Stomach (tissue), 9 donors: ENCODE results near the gene KRTAP5-3. TPM values are rescaled to one million over a fixed set of nuclear protein-coding genes. Genes with fewer than 3 reads are reported as not detected.
A peak's percentile ranks its signal among the peaks of the same experiment; 100 is the strongest.

Experiments used
- DNase-seq, 2 donors: peaks; one replicate each; pipeline versions ENCODE4 v3.0.0 to v3.0.0-alpha.2; 2013 to 2019
- H3K27ac ChIP-seq, 5 donors: fragments of 200-600 bp in 4 of 5; sonication (generic) in 4 of 5; one replicate each; pipeline ENCODE4 v1.5.1; 2013 to 2019; ENCODE audit warnings: mild to moderate bottlenecking in 1 of 5, moderate library complexity in 1 of 5
- H3K27me3 ChIP-seq, 3 donors: fragments of 200-600 bp; sonication (generic); one replicate each; pipeline ENCODE4 v1.5.1; 2017 to 2019; ENCODE audit warnings: mixed run types in 1 of 3
- H3K36me3 ChIP-seq, 4 donors: fragments of 200-600 bp; sonication (generic); 1 replicate in 3 of 4; 2 replicates in 1 of 4; pipeline ENCODE4 v1.5.1; 2016 to 2019
- H3K4me1 ChIP-seq, 4 donors: fragments of 200-600 bp; sonication (generic); one replicate each; pipeline ENCODE4 v1.5.1; 2016 to 2019
- H3K4me3 ChIP-seq, 4 donors: fragments of 200-600 bp; sonication (generic) in 3 of 4; one replicate each; pipeline ENCODE4 v1.5.1; 2016 to 2019; ENCODE audit warnings: mild to moderate bottlenecking in 1 of 4
- H3K9me3 ChIP-seq, 4 donors: fragments of 200-600 bp; sonication (generic); one replicate each; pipeline ENCODE4 v1.5.1; 2016 to 2019
- EP300 ChIP-seq: sonication (generic); formaldehyde crosslinking; IDR thresholded peaks from one replicate; pipeline ENCODE4 v1.6.1; 2017; ENCODE audit warnings: antibody characterized with exemption
- POLR2A ChIP-seq, 4 donors: fragments of 450-650 bp; IDR thresholded peaks; one replicate each; pipeline ENCODE4 v1.6.1; 2016; ENCODE audit warnings: antibody characterized with exemption in 4 of 4, control low read depth in 2 of 4, mild to moderate bottlenecking in 1 of 4, moderate library complexity in 1 of 4
- POLR2AphosphoS5 ChIP-seq, 3 donors: sonication (generic); formaldehyde crosslinking; IDR thresholded peaks; one replicate each; pipeline ENCODE4 v1.6.1; 2016; ENCODE audit warnings: antibody characterized with exemption in 3 of 3
- WGBS, 5 donors: extraction: QIAGEN DNeasy Blood & Tissue Kit in 3 of 5; methylation state at CpG; one replicate each; pipeline versions ENCODE4 v1.1.5 to v1.1.7; 2013 to 2018; 5-methylcytosine and 5-hydroxymethylcytosine counted together
- intact Hi-C: fragments of 100-400 bp; cut with DNase I; formaldehyde crosslinking; loops from one replicate; pipeline ENCODE4 v1.15.1; 2023; ENCODE audit warnings: low total_unique reads
- polyA plus RNA-seq, 3 donors: library from polyadenylated mRNA; stranded (reverse); fragments of 200-250 nt; gene quantifications; one replicate each; pipeline ENCODE4 v1.2.3, GENCODE V29; 2013
- total RNA-seq, 5 donors: library from RNA; depleted of rRNA; stranded (reverse); fragments of >200 nt; gene quantifications; one replicate each; pipeline versions ENCODE4 v1.1.0 to v1.2.3, GENCODE V29; 2014 to 2016
- TF ChIP-seq, protein P1 (sequence below), 7 experiments: fragments of 450-650 bp in 4 of 7; fragments of 200-600 bp in 3 of 7; sonication (generic) in 3 of 7; IDR thresholded peaks; one replicate each; pipeline ENCODE4 v1.5.1; 2016 to 2019; ENCODE audit warnings: antibody characterized with exemption in 7 of 7, control low read depth in 2 of 7, mild to moderate bottlenecking in 1 of 7
- donor health status: healthy with polysubstance abuse.
- donor health status: Bipolar disorder and iron deficiency.
- donor health status: healthy.

The KRTAP5-3 gene
- total and polyA plus RNA-seq, 8 donors: not detected

DNA sequence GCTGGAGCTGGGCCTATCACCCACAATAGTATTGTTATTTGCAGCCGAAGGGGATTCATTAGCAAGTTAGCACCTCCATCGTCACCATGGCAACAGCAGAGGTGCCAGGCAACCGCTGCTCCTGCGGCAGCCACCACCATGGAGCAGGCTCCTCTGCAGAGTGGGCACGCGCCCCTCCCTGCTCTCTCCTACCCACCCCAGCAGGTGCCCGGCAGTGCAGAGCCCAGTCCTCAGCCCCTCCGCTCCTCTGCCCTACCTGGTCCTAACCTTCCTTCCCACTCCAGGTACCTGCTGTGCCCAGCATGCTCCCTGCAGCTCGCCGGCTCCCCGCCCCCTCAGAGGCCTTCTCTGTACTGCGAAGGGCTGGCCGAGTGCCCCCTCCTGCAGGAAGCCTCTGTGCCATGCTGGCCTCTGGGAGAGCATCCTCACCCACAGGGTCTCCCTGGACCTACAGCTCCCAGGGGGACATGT lies 39.8 kb downstream of the KRTAP5-3 start:
- DNase-seq: peak in 1 of 2 donors; percentile 76
- Histone ChIP-seq H3K9me3 (no peaks in the 10 kb centered on the region), H3K36me3 (peaks cover 0 to 16% (median 11%) of the 10 kb centered on the region in 4 donors), H3K4me1 (peaks cover 36 to 77% (median 58%) of the 10 kb centered on the region in 4 donors), H3K27ac (peak overlapping the region in 2 of 5 donors; percentile 5 to 89), H3K27me3 (peaks cover 0 to 28% (median 11%) of the 10 kb centered on the region in 3 donors), H3K4me3 (no peak overlapping the region)
- 50 to 66% (median 57%) methylated on average over 8 to 13 of the region's 13 CpGs for WGBS, 5 donors
- intact Hi-C loops: no loop called here
- TF ChIP-seq, protein P1, sequence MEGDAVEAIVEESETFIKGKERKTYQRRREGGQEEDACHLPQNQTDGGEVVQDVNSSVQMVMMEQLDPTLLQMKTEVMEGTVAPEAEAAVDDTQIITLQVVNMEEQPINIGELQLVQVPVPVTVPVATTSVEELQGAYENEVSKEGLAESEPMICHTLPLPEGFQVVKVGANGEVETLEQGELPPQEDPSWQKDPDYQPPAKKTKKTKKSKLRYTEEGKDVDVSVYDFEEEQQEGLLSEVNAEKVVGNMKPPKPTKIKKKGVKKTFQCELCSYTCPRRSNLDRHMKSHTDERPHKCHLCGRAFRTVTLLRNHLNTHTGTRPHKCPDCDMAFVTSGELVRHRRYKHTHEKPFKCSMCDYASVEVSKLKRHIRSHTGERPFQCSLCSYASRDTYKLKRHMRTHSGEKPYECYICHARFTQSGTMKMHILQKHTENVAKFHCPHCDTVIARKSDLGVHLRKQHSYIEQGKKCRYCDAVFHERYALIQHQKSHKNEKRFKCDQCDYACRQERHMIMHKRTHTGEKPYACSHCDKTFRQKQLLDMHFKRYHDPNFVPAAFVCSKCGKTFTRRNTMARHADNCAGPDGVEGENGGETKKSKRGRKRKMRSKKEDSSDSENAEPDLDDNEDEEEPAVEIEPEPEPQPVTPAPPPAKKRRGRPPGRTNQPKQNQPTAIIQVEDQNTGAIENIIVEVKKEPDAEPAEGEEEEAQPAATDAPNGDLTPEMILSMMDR (IDR thresholded peaks at IDR 0.05): no peak
- TF ChIP-seq EP300 (no peak), POLR2AphosphoS5 (IDR thresholded peaks at IDR 0.05) (no peak), POLR2A (IDR thresholded peaks at IDR 0.05) (no peak)

DNA sequence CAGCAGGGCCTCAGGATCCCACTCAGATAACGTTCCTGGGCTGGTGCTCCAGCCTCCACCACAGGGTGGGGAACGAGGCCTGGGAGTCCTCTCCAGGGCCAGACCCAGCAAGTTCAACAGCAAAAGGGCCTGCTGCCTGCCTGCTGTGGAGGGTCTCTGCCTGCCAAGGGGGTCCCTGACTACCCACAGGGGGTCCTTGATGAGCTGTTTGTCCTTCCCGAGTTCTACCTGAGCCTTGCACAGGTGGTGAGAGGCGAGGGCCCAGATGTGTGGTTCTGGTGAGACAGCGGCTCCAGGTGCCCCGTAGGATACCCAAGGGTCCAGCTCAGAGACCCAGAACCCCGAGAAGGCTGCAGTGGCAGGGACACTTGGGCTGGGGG lies 40.6 kb downstream of the KRTAP5-3 start:
- peak overlapping the region in 1 of 5 donors; percentile 43 for H3K27ac ChIP-seq
- TF ChIP-seq POLR2A (IDR thresholded peaks at IDR 0.05) (no peak), EP300 (no peak), POLR2AphosphoS5 (IDR thresholded peaks at IDR 0.05) (no peak)
- TF ChIP-seq, protein P1 (IDR thresholded peaks at IDR 0.05): no peak
- H3K4me3 ChIP-seq: no peak overlapping the region
- intact Hi-C loops: no loop called here
- H3K4me1 ChIP-seq: peaks cover 33 to 69% (median 51%) of the 10 kb centered on the region in 4 donors
- peaks cover 3 to 24% (median 18%) of the 10 kb centered on the region in 4 donors for H3K36me3 ChIP-seq
- whole genome bisulfite sequencing, 5 donors: 60 to 84% (median 81%) methylated on average over 3 to 7 of the region's 7 CpGs
- no peaks in the 10 kb centered on the region for H3K9me3 ChIP-seq
- DNase-seq: peak in 1 of 2 donors; percentile 13
- peaks cover 0 to 21% (median 11%) of the 10 kb centered on the region in 3 donors for H3K27me3 ChIP-seq

DNA sequence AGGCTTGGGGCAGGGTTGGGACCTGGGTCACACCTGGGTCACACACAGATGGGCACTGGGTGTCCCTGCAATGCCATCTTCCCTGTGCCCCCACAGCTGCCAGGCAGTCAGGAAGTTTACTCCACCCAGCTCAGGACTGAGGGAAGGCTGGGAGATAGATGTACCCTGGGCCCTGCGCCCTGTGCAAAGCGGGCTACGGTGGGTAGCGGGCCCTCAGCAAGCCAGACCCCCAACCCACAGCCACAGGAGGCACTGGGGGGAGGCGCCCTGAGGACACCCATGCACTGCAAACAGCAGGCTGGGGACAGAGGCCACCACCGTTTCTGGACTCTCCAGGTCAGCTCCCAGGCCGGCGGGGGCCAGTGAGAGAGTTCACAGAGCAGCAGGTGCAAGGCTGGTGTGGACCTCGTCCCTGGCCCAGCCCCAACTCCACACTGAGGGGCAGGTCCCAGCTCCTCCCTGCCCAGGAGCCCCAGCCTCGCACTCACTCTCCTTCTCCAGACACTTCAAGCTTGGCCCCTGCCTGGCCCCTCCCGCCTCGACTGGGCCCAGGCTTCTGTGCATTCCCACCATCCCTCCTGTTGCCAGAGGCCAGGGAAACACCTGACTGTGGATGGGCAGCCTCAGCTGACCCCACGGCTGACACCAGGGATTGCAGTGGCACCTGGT lies 41.1 kb downstream of the KRTAP5-3 start:
- WGBS, 5 donors: 59 to 78% (median 75%) methylated on average over 10 to 13 of the region's 13 CpGs
- peak in 1 of 2 donors; percentile 15 for DNase-seq
- intact Hi-C loops: no loop called here
- Histone ChIP-seq H3K27ac (peak overlapping the region in 1 of 5 donors; percentile 43), H3K27me3 (peaks cover 0 to 16% (median 6%) of the 10 kb centered on the region in 3 donors), H3K4me1 (peaks cover 29 to 64% (median 48%) of the 10 kb centered on the region in 4 donors), H3K36me3 (peaks cover 3 to 29% (median 19%) of the 10 kb centered on the region in 4 donors), H3K4me3 (no peak overlapping the region), H3K9me3 (no peaks in the 10 kb centered on the region)
- TF ChIP-seq POLR2AphosphoS5 (IDR thresholded peaks at IDR 0.05) (no peak), POLR2A (IDR thresholded peaks at IDR 0.05) (no peak), EP300 (no peak)
- TF ChIP-seq, protein P1 (IDR thresholded peaks at IDR 0.05): no peak

DNA sequence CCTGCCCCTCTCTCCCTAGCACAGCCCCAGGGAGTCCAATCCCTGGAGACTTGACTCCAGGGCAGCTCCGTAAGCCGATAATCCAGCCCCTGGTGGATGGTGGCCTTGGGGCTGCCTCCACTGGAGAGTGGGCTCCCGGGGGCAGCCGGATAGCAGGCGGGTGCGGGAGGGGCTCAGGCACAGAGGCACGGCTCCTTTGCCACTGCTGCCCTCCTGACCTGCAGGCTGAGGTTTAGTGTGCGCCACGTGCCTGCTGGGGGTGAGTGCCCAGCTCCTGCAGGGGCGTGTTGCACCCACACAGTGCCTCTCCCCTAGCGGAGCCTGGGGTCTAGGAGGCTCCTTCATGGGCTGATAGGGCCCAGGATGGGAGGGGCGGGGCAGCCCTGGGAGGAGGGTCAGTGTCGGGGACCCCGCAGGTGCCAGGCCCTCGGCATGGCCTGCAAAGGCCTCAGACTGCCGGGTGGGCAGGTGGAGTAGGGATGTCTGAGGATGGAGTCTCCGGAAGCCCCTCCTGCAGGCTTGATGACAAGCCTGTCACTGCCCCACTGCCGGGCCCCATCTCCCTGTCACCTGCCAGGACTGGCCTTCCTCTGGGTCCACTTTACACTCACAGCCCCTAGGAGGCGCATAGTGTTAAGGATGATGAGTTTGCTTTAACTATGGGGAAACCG lies 41.7 kb downstream of the KRTAP5-3 start:
- H3K36me3 ChIP-seq: peaks cover 3 to 36% (median 22%) of the 10 kb centered on the region in 4 donors
- TF ChIP-seq POLR2AphosphoS5 (IDR thresholded peaks at IDR 0.05): no peak
- H3K4me1 ChIP-seq: peaks cover 29 to 64% (median 48%) of the 10 kb centered on the region in 4 donors
- 59 to 82% (median 78%) methylated on average over 8 to 20 of the region's 20 CpGs for WGBS, 5 donors
- H3K4me3 ChIP-seq: no peak overlapping the region
- peak in 1 of 2 donors; percentile 11 for DNase-seq
- H3K27ac ChIP-seq: no peak overlapping the region
- no peaks in the 10 kb centered on the region for H3K9me3 ChIP-seq
- intact Hi-C loops: no loop called here
- H3K27me3 ChIP-seq: peaks cover 0 to 15% (median 6%) of the 10 kb centered on the region in 3 donors
